ENCODE measurements around the gene CARS1.

DNA sequence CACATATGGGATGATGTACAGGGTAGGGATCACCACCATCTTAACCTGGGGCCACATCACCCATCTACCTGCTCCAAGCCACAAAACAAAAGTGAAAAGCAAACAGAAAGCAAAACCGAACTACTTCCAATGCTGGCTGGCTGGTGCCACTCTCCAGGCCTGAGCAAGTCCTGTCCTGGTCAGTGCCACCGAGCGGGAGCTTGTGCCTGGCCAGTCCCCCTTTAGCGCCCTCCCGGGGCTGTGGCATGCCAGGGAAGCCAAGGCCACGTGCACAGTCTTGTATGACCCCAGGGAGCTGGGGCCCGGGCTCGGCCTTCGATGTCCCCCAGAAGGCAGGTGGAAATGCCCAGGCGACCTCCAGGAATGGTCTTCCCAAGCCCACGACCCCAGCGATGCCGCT is 47.2 kb downstream of the CARS1 start:
- TF ChIP-seq, protein P1, sequence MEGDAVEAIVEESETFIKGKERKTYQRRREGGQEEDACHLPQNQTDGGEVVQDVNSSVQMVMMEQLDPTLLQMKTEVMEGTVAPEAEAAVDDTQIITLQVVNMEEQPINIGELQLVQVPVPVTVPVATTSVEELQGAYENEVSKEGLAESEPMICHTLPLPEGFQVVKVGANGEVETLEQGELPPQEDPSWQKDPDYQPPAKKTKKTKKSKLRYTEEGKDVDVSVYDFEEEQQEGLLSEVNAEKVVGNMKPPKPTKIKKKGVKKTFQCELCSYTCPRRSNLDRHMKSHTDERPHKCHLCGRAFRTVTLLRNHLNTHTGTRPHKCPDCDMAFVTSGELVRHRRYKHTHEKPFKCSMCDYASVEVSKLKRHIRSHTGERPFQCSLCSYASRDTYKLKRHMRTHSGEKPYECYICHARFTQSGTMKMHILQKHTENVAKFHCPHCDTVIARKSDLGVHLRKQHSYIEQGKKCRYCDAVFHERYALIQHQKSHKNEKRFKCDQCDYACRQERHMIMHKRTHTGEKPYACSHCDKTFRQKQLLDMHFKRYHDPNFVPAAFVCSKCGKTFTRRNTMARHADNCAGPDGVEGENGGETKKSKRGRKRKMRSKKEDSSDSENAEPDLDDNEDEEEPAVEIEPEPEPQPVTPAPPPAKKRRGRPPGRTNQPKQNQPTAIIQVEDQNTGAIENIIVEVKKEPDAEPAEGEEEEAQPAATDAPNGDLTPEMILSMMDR (IDR thresholded peaks at IDR 0.05), result no peak
- TF ChIP-seq POLR2AphosphoS5 (IDR thresholded peaks at IDR 0.05) (no peak), POLR2A (IDR thresholded peaks at IDR 0.05) (no peak)
